Measurements from ENCODE around the gene ATP6V1E1. TPM values are rescaled to one million over a fixed set of nuclear protein-coding genes. Genes with fewer than 3 reads are reported as not detected.
A peak's percentile ranks its signal among the peaks of the same experiment; 100 is the strongest.
"Not testable (repeated sequence)": the region's sequence is repeated elsewhere in the genome, so short reads cannot be mapped to it uniquely, and the experiment has no call there.

The ATP6V1E1 gene
- total and polyA plus RNA-seq, 11 donors: 126 to 333 (median 222) TPM

DNA sequence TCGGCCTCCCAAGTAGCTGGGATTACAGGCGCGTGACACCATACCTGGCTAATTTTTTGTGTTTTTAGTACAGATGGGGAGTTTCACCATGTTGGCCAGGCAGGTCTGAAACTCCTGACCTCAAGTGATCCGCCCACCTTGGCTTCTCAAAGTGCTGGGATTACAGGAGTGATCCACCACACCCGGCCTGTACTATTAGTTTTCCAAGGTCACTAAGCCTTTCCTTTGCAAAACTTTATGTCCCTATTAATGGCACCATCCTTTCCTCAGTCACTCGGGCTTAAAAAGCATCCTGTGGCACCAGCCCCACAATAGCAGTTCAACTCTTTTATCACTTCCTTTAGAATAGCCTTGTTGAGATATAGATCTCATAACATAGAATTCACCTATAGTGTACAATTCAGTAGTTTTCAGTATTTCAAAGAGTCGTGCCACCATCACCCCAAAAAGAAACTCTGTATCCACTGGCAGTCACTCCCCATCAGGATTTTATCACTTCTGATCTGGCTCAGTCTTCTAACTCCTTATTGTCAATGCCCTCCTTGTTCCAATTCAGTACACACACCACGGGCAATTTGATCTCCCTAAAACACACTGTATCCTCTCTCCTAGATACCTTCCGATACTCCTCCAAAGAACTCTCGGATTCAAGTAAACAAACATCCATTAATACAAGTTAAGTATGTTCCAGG, 9.1 kb upstream of the ATP6V1E1 start:
- DNase-seq: no peak
- Histone ChIP-seq H3K4me3 (peak overlapping the region; percentile 66 to 97 (median 84)), H3K4me1 (peaks cover 0 to 26% (median 15%) of the 10 kb centered on the region in 12 donors), H3K36me3 (peaks cover 0 to 7% (median 0%) of the 10 kb centered on the region in 9 donors), H3K9me3 (peaks cover 0 to 5% (median 0%) of the 10 kb centered on the region in 12 donors), H3K27me3 (no peaks in the 10 kb centered on the region), H3K27ac (peak overlapping the region; percentile 96 to 99 (median 98))
- ATAC-seq: peak in 1 of 4 donors; percentile 1
- intact Hi-C loops (cut with DNase I): loop anchor here in 5 of 10 donors (1.0 to 10.0 kb wide), 6 partner anchors 9 to 75 kb away; partner anchors contain the start of genes SLC25A18 (in 2 of the 5) and ATP6V1E1 (in 1 of the 5)
- TF ChIP-seq, protein P1, sequence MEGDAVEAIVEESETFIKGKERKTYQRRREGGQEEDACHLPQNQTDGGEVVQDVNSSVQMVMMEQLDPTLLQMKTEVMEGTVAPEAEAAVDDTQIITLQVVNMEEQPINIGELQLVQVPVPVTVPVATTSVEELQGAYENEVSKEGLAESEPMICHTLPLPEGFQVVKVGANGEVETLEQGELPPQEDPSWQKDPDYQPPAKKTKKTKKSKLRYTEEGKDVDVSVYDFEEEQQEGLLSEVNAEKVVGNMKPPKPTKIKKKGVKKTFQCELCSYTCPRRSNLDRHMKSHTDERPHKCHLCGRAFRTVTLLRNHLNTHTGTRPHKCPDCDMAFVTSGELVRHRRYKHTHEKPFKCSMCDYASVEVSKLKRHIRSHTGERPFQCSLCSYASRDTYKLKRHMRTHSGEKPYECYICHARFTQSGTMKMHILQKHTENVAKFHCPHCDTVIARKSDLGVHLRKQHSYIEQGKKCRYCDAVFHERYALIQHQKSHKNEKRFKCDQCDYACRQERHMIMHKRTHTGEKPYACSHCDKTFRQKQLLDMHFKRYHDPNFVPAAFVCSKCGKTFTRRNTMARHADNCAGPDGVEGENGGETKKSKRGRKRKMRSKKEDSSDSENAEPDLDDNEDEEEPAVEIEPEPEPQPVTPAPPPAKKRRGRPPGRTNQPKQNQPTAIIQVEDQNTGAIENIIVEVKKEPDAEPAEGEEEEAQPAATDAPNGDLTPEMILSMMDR (IDR thresholded peaks at IDR 0.05): no peak
- TF ChIP-seq POLR2A (IDR thresholded peaks at IDR 0.05): no peak
- 55 to 59% (median 57%) methylated on average over 10 of the region's 10 CpGs for WGBS, 4 donors

DNA sequence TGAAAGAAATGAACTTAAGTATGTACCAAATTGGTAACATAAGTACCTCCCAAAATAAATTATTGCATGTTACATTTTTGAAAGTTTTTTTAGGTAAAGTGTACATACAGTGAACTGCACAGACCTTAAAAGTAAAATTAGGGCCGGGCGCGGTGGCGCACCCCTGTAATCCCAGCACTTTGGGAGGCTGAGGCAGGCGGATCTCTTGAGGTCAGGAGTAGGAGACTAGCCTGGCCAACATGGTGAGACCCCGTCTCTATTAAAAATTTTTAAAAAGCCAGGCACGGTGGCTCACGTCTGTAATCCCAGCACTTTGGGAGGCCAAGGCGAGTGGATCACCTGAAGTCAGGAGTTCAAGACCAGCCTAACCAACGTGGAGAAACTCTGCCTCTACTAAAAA, 8.3 kb upstream of the ATP6V1E1 start:
- Histone ChIP-seq H3K27ac (peak overlapping the region in 1 of 12 donors; percentile 99), H3K4me1 (peaks cover 0 to 26% (median 15%) of the 10 kb centered on the region in 12 donors)
- H3K36me3 ChIP-seq, DNase-seq, H3K9me3 ChIP-seq, ATAC-seq, H3K4me3 ChIP-seq, H3K27me3 ChIP-seq: not testable (repeated sequence)
- intact Hi-C loops (cut with DNase I): loop anchor here in 3 of 10 donors (5.0 to 10.0 kb wide), 3 partner anchors 65 to 72 kb away; partner anchors contain the start of gene SLC25A18 (in 1 of the 3)
- WGBS, 4 donors: 89 to 92% (median 89%) methylated on average over 10 of the region's 10 CpGs

DNA sequence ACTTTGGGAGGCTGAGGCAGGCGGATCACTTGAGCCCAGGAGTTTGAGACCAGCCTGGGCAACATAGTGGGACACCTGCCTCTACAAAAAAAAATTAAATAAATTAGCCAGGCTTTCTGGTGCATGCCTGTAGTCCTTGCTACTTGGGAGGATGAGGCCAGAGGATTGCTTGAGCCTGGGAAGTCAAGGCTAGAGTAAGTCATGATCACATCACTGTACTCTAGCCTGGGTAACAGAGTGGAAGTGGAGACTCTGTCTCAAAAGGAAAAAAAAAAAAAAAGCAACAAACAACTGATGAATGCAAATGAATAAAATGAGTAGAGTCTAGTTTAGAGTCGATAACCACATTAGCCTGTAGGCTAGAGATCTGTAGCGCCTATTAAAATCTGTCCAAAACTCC, 6.1 kb upstream of the ATP6V1E1 start:
- Histone ChIP-seq H3K4me3 (no peak overlapping the region), H3K27me3 (no peaks in the 10 kb centered on the region), H3K27ac (no peak overlapping the region), H3K9me3 (no peaks in the 10 kb centered on the region), H3K4me1 (peaks cover 0 to 14% (median 10%) of the 10 kb centered on the region in 12 donors), H3K36me3 (no peaks in the 10 kb centered on the region)
- ATAC-seq: no peak
- DNase-seq: no peak
- WGBS, 4 donors: 88 to 97% (median 90%) methylated on average over 3 of the region's 3 CpGs
- TF ChIP-seq POLR2A (IDR thresholded peaks at IDR 0.05): no peak
- TF ChIP-seq, protein P1 (IDR thresholded peaks at IDR 0.05): no peak
- intact Hi-C loops (cut with DNase I): loop anchor here in 3 of 10 donors (5.0 to 10.0 kb wide), 3 partner anchors 62 to 70 kb away; partner anchors contain the start of gene SLC25A18 (in 1 of the 3)

DNA sequence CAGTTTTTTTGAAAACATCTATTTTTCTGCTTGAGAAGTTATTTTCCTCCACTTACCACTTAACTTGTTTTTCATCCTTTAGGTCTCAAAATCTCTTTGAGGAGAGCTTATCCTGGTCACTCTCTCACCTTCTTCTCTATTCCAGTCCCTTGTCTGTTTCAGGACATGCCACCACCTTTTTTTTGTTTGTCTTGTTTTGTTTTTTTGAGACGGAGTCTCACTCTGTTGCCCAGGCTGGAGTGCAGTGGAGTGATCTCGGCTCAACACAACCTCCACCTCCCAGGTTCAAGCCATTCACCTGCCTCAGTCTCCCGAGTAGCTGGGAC, 5.4 kb upstream of the ATP6V1E1 start:
- ATAC-seq (no peak), DNase-seq (no peak)
- TF ChIP-seq POLR2A (IDR thresholded peaks at IDR 0.05): no peak
- TF ChIP-seq, protein P1 (IDR thresholded peaks at IDR 0.05): no peak
- H3K27ac ChIP-seq: no peak overlapping the region
- no peaks in the 10 kb centered on the region for H3K9me3 ChIP-seq
- H3K4me3 ChIP-seq: no peak overlapping the region
- peaks cover 0 to 16% (median 9%) of the 10 kb centered on the region in 12 donors for H3K4me1 ChIP-seq
- intact Hi-C loops (cut with DNase I): loop anchor here in 1 of 10 donors (10.0 kb wide), 1 partner anchor 69 kb away; the partner anchor contains the start of gene SLC25A18
- WGBS, 4 donors: 85 to 92% (median 89%) methylated on average over 3 of the region's 3 CpGs
- no peaks in the 10 kb centered on the region for H3K27me3 ChIP-seq
- no peaks in the 10 kb centered on the region for H3K36me3 ChIP-seq

Measured in heart left ventricle (tissue), 16 donors.